ENCODE data around the gene TPBGL. TPM values are rescaled to one million over a fixed set of nuclear protein-coding genes. Genes with fewer than 3 reads are reported as not detected.
A peak's percentile ranks its signal among the peaks of the same experiment; 100 is the strongest.

The TPBGL gene
- total RNA-seq, 1 donor: not detected

DNA sequence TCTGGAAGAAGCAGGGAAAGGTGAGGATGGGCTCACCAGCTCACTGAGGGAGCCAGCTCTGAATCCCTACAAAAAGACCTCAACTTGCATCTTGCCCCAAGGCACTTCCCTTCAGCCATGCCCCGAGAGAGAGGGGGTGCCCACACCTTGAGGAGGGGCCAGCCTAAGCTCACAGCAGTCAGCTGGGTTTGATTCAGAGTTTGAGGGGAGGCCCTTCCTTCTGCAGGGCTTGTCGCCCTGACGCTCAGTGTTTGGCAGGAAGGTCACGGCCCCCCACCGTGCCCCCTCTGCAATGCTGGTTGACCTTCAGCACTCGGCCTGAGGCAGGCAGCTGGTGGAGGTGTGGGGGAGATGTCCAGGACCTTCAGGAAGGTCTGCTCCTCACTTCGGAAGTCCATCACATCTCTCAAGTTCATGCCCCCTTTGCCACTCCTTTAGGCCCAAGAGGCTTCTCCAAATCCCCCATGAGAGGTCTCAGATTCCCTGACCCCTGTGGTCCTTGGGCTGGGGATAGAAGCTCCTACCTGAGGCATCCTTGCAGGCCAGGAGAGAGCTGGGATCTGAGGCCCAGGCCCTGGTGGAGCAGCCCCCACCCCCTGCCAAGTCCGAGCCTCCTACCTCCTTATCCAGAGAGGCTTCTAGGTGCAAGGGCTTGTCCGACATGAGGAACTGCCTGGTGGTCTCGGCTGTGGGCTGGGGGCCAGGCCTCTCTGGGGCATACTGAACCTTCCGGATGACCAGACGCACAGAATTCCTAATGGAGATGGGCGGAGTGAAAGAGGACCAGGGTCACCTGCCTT lies 37.6 kb downstream of the TPBGL start:
- H3K9me3 ChIP-seq (ENCODE audit: low read depth, low read length): no peaks in the 10 kb centered on the region
- no peaks in the 10 kb centered on the region for H4K20me1 ChIP-seq (ENCODE audit: insufficient read depth, low read length)
- no peaks in the 10 kb centered on the region for H3K27me3 ChIP-seq (ENCODE audit: insufficient read depth, low read length)
- H3K4me1 ChIP-seq (ENCODE audit: insufficient read depth, low read length): no peaks in the 10 kb centered on the region
- H3K4me3 ChIP-seq (ENCODE audit: insufficient read depth, low read length): no peak overlapping the region
- no peaks in the 10 kb centered on the region for H3K79me2 ChIP-seq (ENCODE audit: insufficient read depth, low read length)
- DNase-seq (ENCODE audit: insufficient read length, low spot score, missing footprints): no peak
- no peak overlapping the region for H3K27ac ChIP-seq (ENCODE audit: low read depth, low read length)
- H2AFZ ChIP-seq (ENCODE audit: low read length): no peak overlapping the region
- H3K4me2 ChIP-seq (ENCODE audit: insufficient read depth, low read length): no peak overlapping the region
- H3K36me3 ChIP-seq (ENCODE audit: insufficient read depth, low read length): no peaks in the 10 kb centered on the region
- TF ChIP-seq, protein P1, sequence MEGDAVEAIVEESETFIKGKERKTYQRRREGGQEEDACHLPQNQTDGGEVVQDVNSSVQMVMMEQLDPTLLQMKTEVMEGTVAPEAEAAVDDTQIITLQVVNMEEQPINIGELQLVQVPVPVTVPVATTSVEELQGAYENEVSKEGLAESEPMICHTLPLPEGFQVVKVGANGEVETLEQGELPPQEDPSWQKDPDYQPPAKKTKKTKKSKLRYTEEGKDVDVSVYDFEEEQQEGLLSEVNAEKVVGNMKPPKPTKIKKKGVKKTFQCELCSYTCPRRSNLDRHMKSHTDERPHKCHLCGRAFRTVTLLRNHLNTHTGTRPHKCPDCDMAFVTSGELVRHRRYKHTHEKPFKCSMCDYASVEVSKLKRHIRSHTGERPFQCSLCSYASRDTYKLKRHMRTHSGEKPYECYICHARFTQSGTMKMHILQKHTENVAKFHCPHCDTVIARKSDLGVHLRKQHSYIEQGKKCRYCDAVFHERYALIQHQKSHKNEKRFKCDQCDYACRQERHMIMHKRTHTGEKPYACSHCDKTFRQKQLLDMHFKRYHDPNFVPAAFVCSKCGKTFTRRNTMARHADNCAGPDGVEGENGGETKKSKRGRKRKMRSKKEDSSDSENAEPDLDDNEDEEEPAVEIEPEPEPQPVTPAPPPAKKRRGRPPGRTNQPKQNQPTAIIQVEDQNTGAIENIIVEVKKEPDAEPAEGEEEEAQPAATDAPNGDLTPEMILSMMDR (IDR thresholded peaks at IDR 0.05; ENCODE audit: extremely low read depth, low read depth, low read length): no peak

DNA sequence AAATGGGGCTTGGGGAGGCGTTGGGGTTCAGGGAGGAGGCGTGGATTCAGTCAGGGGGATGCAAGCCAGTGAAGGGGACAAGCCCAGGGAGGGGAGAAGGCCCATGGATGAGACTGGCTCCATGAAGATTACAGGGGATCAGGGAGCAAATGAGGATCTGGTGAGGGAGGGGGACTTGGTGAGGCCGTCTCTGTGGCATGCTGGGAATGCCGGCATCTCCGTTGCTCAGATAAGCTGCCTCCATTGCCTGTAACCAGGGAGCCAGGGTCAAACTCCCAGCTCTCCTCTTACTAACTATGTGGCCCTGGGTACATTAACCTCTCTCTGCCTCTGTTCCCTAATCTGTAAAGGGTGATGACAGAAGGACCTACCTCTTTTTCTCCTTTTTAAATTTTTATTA lies 38.7 kb downstream of the TPBGL start:
- H3K36me3 ChIP-seq (ENCODE audit: insufficient read depth, low read length): no peaks in the 10 kb centered on the region
- no peaks in the 10 kb centered on the region for H3K4me1 ChIP-seq (ENCODE audit: insufficient read depth, low read length)
- no peak overlapping the region for H3K4me3 ChIP-seq (ENCODE audit: insufficient read depth, low read length)

DNA sequence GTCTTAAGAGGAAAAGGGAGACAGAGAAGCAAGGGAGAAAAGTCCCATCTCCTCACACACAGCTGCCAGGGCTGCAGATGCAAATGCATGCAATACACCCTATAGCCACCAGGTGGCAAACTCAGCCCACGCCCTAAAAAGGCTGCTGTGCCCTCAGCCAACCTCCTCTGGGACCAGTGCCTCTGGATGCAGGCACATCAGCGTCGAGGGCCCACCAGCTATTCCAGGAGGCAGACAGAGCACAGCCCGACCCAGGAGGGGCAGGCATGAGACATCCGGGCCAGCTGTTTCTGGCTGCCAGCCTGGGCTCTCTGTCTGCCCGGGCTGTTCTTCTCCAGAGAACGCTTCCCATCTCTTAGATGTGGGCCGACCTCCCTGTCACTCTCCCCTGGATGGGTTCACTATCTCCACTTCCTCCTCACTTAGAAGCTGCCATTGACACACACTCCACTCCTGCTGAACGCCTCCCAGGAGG lies 39.7 kb downstream of the TPBGL start:
- Histone ChIP-seq H3K4me2 (ENCODE audit: insufficient read depth, low read length) (no peak overlapping the region), H3K4me3 (ENCODE audit: insufficient read depth, low read length) (no peak overlapping the region), H2AFZ (ENCODE audit: low read length) (no peak overlapping the region), H3K27me3 (ENCODE audit: insufficient read depth, low read length) (no peaks in the 10 kb centered on the region), H3K27ac (ENCODE audit: low read depth, low read length) (no peak overlapping the region), H3K36me3 (ENCODE audit: insufficient read depth, low read length) (no peaks in the 10 kb centered on the region), H3K4me1 (ENCODE audit: insufficient read depth, low read length) (no peaks in the 10 kb centered on the region), H3K9me3 (ENCODE audit: low read depth, low read length) (no peaks in the 10 kb centered on the region), H3K79me2 (ENCODE audit: insufficient read depth, low read length) (no peaks in the 10 kb centered on the region), H4K20me1 (ENCODE audit: insufficient read depth, low read length) (no peaks in the 10 kb centered on the region)
- TF ChIP-seq, protein P1 (IDR thresholded peaks at IDR 0.05; ENCODE audit: extremely low read depth, low read depth, low read length): peak; percentile 95
- DNase-seq (ENCODE audit: insufficient read length, low spot score, missing footprints): peak; percentile 97

More for the DNA sequence above, 38.7 kb downstream of the TPBGL start:
- no peaks in the 10 kb centered on the region for H3K9me3 ChIP-seq (ENCODE audit: low read depth, low read length)
- peak; percentile 77 for DNase-seq (ENCODE audit: insufficient read length, low spot score, missing footprints)
- no peak overlapping the region for H3K27ac ChIP-seq (ENCODE audit: low read depth, low read length)
- no peaks in the 10 kb centered on the region for H4K20me1 ChIP-seq (ENCODE audit: insufficient read depth, low read length)
- H3K27me3 ChIP-seq (ENCODE audit: insufficient read depth, low read length): no peaks in the 10 kb centered on the region
- no peaks in the 10 kb centered on the region for H3K79me2 ChIP-seq (ENCODE audit: insufficient read depth, low read length)
- H2AFZ ChIP-seq (ENCODE audit: low read length): no peak overlapping the region
- H3K4me2 ChIP-seq (ENCODE audit: insufficient read depth, low read length): no peak overlapping the region
- TF ChIP-seq, protein P1 (IDR thresholded peaks at IDR 0.05; ENCODE audit: extremely low read depth, low read depth, low read length): no peak

DNA sequence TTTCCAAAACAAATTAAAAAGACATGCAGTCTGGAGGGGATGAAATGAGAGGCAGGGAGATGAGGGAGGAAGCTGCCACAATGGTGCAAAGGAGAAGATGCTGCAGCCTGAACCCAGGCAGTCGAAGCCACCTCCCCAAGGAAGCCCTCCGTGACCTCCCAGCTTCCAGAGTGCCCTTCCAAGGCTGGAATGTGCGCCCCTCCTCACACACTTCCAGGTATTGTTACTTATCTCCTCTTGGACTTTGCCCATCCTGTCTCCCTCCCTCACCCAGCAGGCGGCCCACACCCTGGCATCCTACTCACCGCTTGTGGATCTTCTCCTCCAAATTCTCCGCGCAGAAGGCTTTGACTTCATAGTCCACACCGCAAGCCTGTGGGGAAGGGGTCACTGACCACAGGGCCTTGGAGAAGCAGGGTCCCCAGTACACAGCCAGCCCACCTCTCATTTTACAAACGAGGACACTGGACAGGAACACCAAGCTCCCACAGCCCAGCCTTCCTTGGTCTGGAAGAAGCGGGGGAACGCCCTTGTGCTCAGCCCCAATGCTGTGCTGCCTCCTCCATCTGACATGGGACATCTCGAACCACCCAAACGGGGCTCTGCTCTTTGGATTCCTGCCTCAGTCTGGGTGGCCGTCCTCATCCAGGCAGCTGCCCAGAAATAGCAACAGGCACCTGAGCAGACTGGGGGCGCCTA lies 40.3 kb downstream of the TPBGL start:
- no peaks in the 10 kb centered on the region for H3K4me1 ChIP-seq (ENCODE audit: insufficient read depth, low read length)
- H3K27ac ChIP-seq (ENCODE audit: low read depth, low read length): no peak overlapping the region
- no peaks in the 10 kb centered on the region for H3K36me3 ChIP-seq (ENCODE audit: insufficient read depth, low read length)
- TF ChIP-seq, protein P1 (IDR thresholded peaks at IDR 0.05; ENCODE audit: extremely low read depth, low read depth, low read length): no peak
- no peak overlapping the region for H3K4me3 ChIP-seq (ENCODE audit: insufficient read depth, low read length)
- no peak overlapping the region for H3K4me2 ChIP-seq (ENCODE audit: insufficient read depth, low read length)
- no peaks in the 10 kb centered on the region for H3K79me2 ChIP-seq (ENCODE audit: insufficient read depth, low read length)
- peak; percentile 78 for DNase-seq (ENCODE audit: insufficient read length, low spot score, missing footprints)
- H3K27me3 ChIP-seq (ENCODE audit: insufficient read depth, low read length): no peaks in the 10 kb centered on the region
- H3K9me3 ChIP-seq (ENCODE audit: low read depth, low read length): no peaks in the 10 kb centered on the region
- no peak overlapping the region for H2AFZ ChIP-seq (ENCODE audit: low read length)
- no peaks in the 10 kb centered on the region for H4K20me1 ChIP-seq (ENCODE audit: insufficient read depth, low read length)
